NT2/D1 (cell line): Measurements from ENCODE around the gene PEX26.

Experiments used
- SUZ12 ChIP-seq: IDR thresholded peaks from 2 replicates; pipeline ENCODE4 v1.6.1; 2011; ENCODE audit not compliant: insufficient read length, insufficient read depth; ENCODE audit errors: extremely low read depth
- YY1 ChIP-seq: IDR thresholded peaks from 2 replicates; pipeline ENCODE4 v1.6.1; 2011; ENCODE audit not compliant: insufficient read length, insufficient read depth
- ZNF274 ChIP-seq: IDR thresholded peaks from 2 replicates; pipeline ENCODE4 v1.6.1; 2011; ENCODE audit warnings: mild to moderate bottlenecking, low read depth, low read length

DNA sequence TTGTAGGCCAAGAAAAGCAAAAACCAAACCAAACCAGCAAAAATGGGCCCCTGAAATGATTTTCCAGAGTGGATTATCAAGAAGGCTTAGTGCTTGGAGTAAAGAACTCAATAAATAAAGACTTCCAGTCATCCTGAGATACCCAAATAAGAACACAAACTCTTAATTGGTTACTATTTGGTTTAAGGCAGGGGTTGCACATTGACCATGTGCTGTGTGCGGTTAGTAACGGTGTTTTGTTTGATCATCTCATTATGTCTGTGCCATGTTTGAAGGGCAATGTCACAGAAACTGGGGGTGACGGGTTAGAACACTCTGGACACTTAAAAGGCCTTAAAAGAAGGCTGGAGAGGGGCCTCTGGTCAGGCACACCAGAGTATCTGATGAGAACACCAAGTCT, 43.7 kb upstream of the PEX26 start:
- no peak for TF ChIP-seq YY1
- TF ChIP-seq SUZ12 = no peak
- no peak for TF ChIP-seq ZNF274
